H1 (cell line): ENCODE data around the gene TMEM200C. TPM values are rescaled to one million over a fixed set of nuclear protein-coding genes. Genes with fewer than 3 reads are reported as not detected.

Experiments used
- HDAC2 ChIP-seq, 2 experiments: fragments of 300-600 bp in 1 of 2; sonication (generic) in 1 of 2; IDR thresholded peaks; 2 replicates each; pipeline ENCODE4 v1.6.1; 2011 to 2012; ENCODE audit warnings: low read depth in 2 of 2, low read length in 2 of 2, mild to moderate bottlenecking in 2 of 2, moderate library complexity in 2 of 2, borderline replicate concordance in 1 of 2, inconsistent platforms in 1 of 2
- ZNF274 ChIP-seq: IDR thresholded peaks from 2 replicates; pipeline ENCODE4 v1.7.0; 2012; ENCODE audit warnings: low read length, borderline replicate concordance; ENCODE audit errors: extremely low read depth
- polyA plus RNA-seq, 7 experiments: library from polyadenylated mRNA; depleted of rRNA in 3 of 7; stranded (reverse) in 5 of 7; unstranded in 2 of 7; fragments of >200 nt in 5 of 7; fragments of 200-250 nt in 2 of 7; gene quantifications; 1 replicate in 5 of 7; 2 replicates in 1 of 7; 4 replicates in 1 of 7; pipeline versions ENCODE4 v1.2.1 to v1.2.3, GENCODE V29; 2011 to 2013; ENCODE audit warnings: missing spikeins in 2 of 7, mixed read lengths in 2 of 7
- total RNA-seq: library from RNA; stranded (reverse); fragmentation: NEBNext Ultra II Directional; extraction: Animal tissue kit (Norgen Biotek cat#: 25700); gene quantifications from 2 replicates; pipeline ENCODE4 v1.2.1, GENCODE V29; 2021

TMEM200C gene
- total and polyA plus RNA-seq, 2 of the 8 experiments (the other 6 are each of a cell fraction or from before 2014, with no cell fraction given): 3.4 to 9.6 TPM

- TF ChIP-seq ZNF274: no peak
- no peak for TF ChIP-seq HDAC2 (IDR thresholded peaks at IDR 0.05; ENCODE audit: borderline replicate concordance in 1 of 2, low read depth in 2 of 2, low read length in 2 of 2)
These were observed 54.8 kb downstream of the TMEM200C start (continued) for GRCh38 chr18:5840547-5840946.
